ENCODE data around the gene ZFHX2. TPM values are rescaled to one million over a fixed set of nuclear protein-coding genes. Genes with fewer than 3 reads are reported as not detected.

The ZFHX2 gene
- total and polyA plus RNA-seq, 2 of the 13 experiments (the other 11 are each of a cell fraction or from before 2014, with no cell fraction given): 0.17 to 0.44 TPM

DNA sequence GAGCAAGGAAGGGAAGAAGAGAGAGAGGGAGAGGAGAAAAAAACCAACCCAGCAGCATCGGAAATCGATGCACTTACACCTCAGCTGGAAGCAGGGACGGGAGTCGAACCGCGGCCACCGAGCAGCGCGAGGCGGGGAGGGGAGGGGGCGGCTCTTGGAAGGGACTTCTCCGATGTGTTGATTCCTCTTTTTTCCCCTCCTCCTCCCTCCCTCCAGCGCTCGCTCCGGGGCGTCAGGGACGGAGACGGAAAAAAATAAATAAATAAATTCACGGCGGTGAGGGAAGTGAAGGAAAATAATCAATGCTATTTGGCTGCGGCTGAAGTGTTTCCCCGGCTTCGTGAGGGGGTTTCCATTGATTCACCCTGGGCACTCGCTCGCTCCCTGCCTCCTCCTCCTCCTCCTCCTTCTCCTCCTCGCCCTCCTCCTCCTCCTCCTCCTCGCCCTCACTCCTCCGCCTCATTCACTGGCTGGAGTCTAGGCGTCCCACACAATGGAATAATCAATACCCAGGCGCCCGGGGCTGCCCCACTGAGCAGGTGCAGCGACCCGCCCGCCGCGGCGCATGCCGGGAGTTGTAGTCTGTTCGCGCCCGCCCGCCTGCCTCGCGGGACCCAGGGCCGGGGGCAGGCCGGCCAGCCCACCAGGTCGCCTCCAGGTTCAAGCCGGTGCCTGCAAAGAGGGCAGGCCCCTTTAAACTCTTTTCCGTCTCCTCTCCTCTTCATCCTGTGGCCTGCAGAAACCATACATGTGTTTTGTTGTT is at the start of gene ZFHX2 (continued):
- TF ChIP-seq ZNF225 (CRISPR knock-in tag; IDR thresholded peaks at IDR 0.05) (peak; percentile 71; the same call in 1 of the 2 replicates), KDM6A (CRISPR knock-in tag; IDR thresholded peaks at IDR 0.05; ENCODE audit: low read depth) (no peak), RFX3 (CRISPR knock-in tag; IDR thresholded peaks at IDR 0.05) (no peak), YY1 (IDR thresholded peaks at IDR 0.05; ENCODE audit: insufficient read depth, insufficient replicate concordance, low read depth, low read length) (peak; percentile 88), AFF4 (CRISPR knock-in tag; IDR thresholded peaks at IDR 0.05) (no peak; the same call in 1 of the 2 replicates), GTF2F1 (IDR thresholded peaks at IDR 0.05; ENCODE audit: low read length) (no peak), POLR2AphosphoS5 (IDR thresholded peaks at IDR 0.05; ENCODE audit: low read depth, low read length) (peak; percentile 84), ZFP82 (CRISPR knock-in tag; IDR thresholded peaks at IDR 0.05; ENCODE audit: borderline replicate concordance) (peak; percentile 95), ZFP91 (CRISPR knock-in tag; IDR thresholded peaks at IDR 0.05; ENCODE audit: borderline replicate concordance) (peak; percentile 92; the same call in 1 of the 2 replicates), ZNF580 (CRISPR knock-in tag; IDR thresholded peaks at IDR 0.05; ENCODE audit: borderline replicate concordance, low read depth) (0 out of 2 replicates have a peak, but pooled peaks have one; percentile 39), ZNF3 (CRISPR knock-in tag; IDR thresholded peaks at IDR 0.05) (no peak; the same call in 1 of the 2 replicates)
- TF ChIP-seq, protein P1, sequence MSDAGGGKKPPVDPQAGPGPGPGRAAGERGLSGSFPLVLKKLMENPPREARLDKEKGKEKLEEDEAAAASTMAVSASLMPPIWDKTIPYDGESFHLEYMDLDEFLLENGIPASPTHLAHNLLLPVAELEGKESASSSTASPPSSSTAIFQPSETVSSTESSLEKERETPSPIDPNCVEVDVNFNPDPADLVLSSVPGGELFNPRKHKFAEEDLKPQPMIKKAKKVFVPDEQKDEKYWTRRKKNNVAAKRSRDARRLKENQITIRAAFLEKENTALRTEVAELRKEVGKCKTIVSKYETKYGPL (CRISPR knock-in tag; IDR thresholded peaks at IDR 0.05): no peak; the same call in 1 of the 2 replicates
- TF ChIP-seq, protein P2, sequence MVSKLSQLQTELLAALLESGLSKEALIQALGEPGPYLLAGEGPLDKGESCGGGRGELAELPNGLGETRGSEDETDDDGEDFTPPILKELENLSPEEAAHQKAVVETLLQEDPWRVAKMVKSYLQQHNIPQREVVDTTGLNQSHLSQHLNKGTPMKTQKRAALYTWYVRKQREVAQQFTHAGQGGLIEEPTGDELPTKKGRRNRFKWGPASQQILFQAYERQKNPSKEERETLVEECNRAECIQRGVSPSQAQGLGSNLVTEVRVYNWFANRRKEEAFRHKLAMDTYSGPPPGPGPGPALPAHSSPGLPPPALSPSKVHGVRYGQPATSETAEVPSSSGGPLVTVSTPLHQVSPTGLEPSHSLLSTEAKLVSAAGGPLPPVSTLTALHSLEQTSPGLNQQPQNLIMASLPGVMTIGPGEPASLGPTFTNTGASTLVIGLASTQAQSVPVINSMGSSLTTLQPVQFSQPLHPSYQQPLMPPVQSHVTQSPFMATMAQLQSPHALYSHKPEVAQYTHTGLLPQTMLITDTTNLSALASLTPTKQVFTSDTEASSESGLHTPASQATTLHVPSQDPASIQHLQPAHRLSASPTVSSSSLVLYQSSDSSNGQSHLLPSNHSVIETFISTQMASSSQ (IDR thresholded peaks at IDR 0.05; ENCODE audit: low read depth): no peak
- TF ChIP-seq, protein P2 (CRISPR knock-in tag; IDR thresholded peaks at IDR 0.05; ENCODE audit: borderline replicate concordance): peak; percentile 58; the same call in 1 of the 2 replicates
- TF ChIP-seq, protein P3, sequence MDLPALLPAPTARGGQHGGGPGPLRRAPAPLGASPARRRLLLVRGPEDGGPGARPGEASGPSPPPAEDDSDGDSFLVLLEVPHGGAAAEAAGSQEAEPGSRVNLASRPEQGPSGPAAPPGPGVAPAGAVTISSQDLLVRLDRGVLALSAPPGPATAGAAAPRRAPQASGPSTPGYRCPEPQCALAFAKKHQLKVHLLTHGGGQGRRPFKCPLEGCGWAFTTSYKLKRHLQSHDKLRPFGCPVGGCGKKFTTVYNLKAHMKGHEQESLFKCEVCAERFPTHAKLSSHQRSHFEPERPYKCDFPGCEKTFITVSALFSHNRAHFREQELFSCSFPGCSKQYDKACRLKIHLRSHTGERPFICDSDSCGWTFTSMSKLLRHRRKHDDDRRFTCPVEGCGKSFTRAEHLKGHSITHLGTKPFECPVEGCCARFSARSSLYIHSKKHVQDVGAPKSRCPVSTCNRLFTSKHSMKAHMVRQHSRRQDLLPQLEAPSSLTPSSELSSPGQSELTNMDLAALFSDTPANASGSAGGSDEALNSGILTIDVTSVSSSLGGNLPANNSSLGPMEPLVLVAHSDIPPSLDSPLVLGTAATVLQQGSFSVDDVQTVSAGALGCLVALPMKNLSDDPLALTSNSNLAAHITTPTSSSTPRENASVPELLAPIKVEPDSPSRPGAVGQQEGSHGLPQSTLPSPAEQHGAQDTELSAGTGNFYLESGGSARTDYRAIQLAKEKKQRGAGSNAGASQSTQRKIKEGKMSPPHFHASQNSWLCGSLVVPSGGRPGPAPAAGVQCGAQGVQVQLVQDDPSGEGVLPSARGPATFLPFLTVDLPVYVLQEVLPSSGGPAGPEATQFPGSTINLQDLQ (CRISPR knock-in tag; IDR thresholded peaks at IDR 0.05): 0 out of 2 replicates have a peak, but pooled peaks have one; percentile 51

Data from HepG2 (cell line).